GM18861 (cell line): ENCODE data around the gene MVB12B.

Experiments
- ATAC-seq: cut with Tn5 transposase; IDR thresholded peaks from one replicate; pipeline ENCODE4 v1.9.1; 2021; ENCODE audit not compliant: unreplicated experiment

MVB12B gene

GRCh38 chr9:126448865-126449577 is 122.4 kb downstream of the MVB12B start:
- ATAC-seq = no peak

- no peak for ATAC-seq
Observed at GRCh38 chr9:126449725-126450667, 123.4 kb downstream of the MVB12B start.

GRCh38 chr9:126450668-126451205 is 124.1 kb downstream of the MVB12B start:
- no peak for ATAC-seq

GRCh38 chr9:126451316-126451885 is 124.8 kb downstream of the MVB12B start:
- ATAC-seq = no peak

- ATAC-seq = no peak
Observed at GRCh38 chr9:126452106-126452505, 125.5 kb downstream of the MVB12B start.

GRCh38 chr9:126453156-126453963 is 126.7 kb downstream of the MVB12B start:
- ATAC-seq = no peak

- ATAC-seq = no peak
Observed at GRCh38 chr9:126454215-126454614, 127.6 kb downstream of the MVB12B start.

- no peak for ATAC-seq
Observed at GRCh38 chr9:126454795-126455194, 128.2 kb downstream of the MVB12B start.

GRCh38 chr9:126456441-126457174 is 130.0 kb downstream of the MVB12B start:
- ATAC-seq = no peak

- no peak for ATAC-seq
Observed at GRCh38 chr9:126457175-126457547, 130.5 kb downstream of the MVB12B start.

- no peak for ATAC-seq
Observed at GRCh38 chr9:126457890-126458289, 131.3 kb downstream of the MVB12B start.

- ATAC-seq = no peak
Observed at GRCh38 chr9:126459126-126459525, 132.5 kb downstream of the MVB12B start.

GRCh38 chr9:126459546-126459945 is 132.9 kb downstream of the MVB12B start:
- ATAC-seq = no peak

- no peak for ATAC-seq
Observed at GRCh38 chr9:126459965-126460843, 133.6 kb downstream of the MVB12B start.

- no peak for ATAC-seq
Observed at GRCh38 chr9:126461029-126461428, 134.4 kb downstream of the MVB12B start.

GRCh38 chr9:126461608-126462007 is 135.0 kb downstream of the MVB12B start:
- ATAC-seq = no peak

GRCh38 chr9:126462617-126463016 is 136.0 kb downstream of the MVB12B start:
- no peak for ATAC-seq

GRCh38 chr9:126463426-126463825 is 136.8 kb downstream of the MVB12B start:
- ATAC-seq = no peak
